HG02885 (cell line): ENCODE results near the gene SNX6.
"Not testable (repeated sequence)": the region's sequence is repeated elsewhere in the genome, so short reads cannot be mapped to it uniquely, and the experiment has no call there.

Experiments
- ATAC-seq: cut with Tn5 transposase; IDR thresholded peaks from one replicate; pipeline ENCODE4 v1.9.1; 2021; ENCODE audit warnings: mild to moderate bottlenecking; ENCODE audit not compliant: unreplicated experiment, poor library complexity

The SNX6 gene

DNA sequence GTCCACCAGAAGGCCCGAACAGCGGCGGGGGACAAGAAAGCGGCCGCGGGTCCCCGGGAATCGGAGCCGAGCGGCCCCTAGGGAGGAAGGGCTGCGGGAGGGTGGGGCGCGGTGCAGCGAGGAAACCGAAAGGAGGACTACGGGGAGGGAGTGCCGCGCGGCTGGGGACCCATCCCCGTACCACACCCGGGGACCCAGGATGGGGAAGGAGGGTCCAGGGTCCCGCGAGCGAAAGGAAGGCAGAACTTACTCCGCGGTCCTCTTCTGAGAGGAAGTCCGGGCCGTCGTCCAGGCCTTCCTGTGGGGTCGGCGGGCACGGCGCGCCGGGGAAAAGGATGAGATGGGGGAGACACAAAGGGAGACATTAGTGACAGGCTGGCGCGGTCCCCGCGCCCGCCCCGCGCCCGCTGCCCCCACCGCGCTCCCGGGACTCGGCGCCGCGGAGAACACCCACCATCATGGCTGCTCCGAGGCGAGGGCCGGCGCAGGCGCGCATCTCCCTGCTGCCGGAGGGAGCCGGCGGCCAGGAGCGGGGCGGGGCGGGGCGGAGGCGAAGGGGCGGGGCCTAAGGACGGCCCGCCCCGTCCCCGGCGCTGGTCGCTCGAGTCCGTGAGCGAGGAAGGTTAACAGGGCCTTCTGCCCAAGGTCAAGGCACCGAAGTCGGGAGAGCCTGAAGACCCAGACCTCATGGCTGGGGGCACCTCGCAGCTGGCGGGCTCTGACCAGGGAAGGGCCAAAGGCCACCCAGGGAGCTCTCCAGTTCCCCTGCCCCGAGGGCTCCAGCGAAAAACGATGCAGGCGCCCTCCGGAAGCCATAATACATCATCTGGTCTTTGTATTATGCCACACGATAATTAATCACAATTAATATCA, at the start of gene SNX6:
Gene SNX6 (minus strand): TSS at position 492 of the 873 bp plus-strand sequence. CDS start 32 bp downstream, at position 460.
- ATAC-seq, result peak; percentile 95

DNA sequence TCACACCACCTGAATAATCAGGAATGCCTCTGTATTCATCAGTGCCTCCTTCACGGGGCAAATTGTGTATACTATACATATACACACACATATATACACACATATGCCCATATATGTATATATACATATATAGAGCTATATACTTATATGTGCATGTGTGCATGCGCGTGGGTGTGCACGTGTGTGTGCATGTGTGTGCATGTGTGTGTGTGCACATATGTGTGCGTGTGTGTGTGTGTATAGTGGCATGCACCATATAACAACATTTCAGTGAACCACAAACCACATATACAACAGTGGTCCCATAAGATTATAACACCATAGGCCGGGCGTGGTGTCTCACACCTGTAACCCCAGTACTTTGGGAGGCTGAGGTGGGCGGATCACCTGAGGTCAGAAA, 48.8 kb upstream of the SNX6 start:
- ATAC-seq, result no peak

GRCh38 chr14:34678306-34678705, 48.4 kb upstream of the SNX6 start:
- no peak for ATAC-seq

GRCh38 chr14:34676516-34677211, 46.7 kb upstream of the SNX6 start:
- ATAC-seq, result no peak

GRCh38 chr14:34673702-34674101, 43.8 kb upstream of the SNX6 start:
- no peak for ATAC-seq

DNA sequence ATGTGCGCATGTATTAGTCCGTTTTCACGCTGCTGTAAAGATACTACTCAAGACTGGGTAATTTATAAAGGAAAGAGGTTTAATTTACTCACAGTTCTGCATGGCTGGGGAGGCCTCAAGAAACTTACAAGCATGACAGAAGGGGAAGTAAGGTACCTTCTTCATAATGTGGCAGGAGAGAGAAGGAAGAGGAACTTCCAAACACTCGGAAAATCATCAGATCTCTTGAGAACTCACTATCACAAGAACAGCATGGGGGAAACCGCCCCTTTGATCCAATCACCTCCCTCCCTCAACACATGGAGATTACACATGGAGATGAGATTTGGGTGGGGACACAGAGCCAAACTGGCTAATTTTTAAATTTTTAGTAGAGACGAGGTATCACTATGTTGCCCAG, 41.8 kb upstream of the SNX6 start:
- ATAC-seq, result no peak

GRCh38 chr14:34668111-34668510, 38.2 kb upstream of the SNX6 start:
- ATAC-seq, result no peak

GRCh38 chr14:34667007-34667406, 37.1 kb upstream of the SNX6 start:
- no peak for ATAC-seq

DNA sequence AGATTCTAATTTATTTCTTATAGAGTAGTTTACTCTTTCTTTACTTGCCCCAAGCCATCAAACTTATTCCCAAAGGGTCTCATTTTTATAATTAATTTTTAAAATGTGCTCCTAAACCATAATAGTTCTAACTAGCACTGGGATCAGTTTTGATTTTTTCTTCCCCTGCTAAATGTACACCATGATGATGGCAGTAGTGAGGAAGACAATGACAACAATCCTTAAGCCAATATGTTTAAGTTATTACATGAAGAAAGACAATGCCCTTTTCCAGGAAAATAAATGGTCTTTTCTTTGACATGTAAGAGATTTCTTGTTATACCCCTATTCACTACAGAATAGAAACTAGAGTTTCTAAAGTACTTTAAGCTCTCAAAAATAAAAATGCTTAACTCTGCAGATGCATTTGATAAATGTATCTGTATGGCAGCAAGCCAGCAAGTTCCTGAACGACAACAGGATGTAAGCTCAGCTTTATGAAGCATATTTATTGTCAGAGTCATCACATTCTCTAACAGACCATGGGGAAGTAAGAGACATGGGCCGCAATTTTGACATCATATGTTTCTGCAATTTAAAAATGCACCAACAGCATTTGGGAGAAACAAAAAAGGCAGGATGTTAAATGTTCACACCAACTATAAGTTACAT, 36.0 kb upstream of the SNX6 start:
- no peak for ATAC-seq

- no peak for ATAC-seq
Measured at GRCh38 chr14:34662561-34663088, 32.7 kb upstream of the SNX6 start.

DNA sequence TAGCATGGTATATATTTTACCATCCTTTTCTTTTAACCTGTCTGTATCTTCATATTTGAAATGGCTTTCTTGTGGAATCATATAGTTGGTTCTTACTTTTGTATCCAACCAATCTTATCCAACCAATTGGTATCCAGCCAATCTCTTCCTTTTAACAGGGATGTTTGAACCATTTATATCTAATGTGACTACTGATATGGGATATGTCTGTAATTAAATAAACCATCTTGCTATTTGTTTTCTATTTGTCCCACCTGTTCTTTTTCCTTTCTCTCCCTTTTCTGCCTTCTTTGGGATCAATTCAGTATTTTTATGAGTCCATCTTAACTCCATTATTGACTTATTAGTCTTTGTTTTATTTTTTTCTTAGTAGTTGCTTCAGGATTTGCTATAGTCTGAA, 30.8 kb upstream of the SNX6 start:
- no peak for ATAC-seq

- ATAC-seq, result no peak
Measured at GRCh38 chr14:34655959-34656358, 26.0 kb upstream of the SNX6 start.

DNA sequence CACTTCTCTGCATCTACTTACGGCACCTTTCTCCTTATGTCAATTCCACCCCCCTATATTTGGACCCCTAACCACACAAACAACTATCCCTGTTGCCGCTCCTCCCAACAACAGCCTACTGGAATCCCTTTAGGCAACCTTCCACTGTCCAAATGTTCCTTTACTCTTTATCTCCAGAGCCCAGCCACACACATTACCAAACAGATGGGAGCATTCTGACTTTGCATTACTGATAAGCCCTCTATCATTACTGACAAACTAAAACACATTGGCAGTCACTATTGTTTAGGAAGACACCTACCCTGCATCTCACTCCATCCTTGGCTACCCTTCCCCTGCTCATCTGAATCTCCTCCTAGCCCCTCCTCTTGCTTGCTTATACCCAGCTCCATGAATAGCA, 23.1 kb upstream of the SNX6 start:
- ATAC-seq, result not testable (repeated sequence)

- not testable (repeated sequence) for ATAC-seq
Measured at GRCh38 chr14:34652348-34652747, 22.4 kb upstream of the SNX6 start.

DNA sequence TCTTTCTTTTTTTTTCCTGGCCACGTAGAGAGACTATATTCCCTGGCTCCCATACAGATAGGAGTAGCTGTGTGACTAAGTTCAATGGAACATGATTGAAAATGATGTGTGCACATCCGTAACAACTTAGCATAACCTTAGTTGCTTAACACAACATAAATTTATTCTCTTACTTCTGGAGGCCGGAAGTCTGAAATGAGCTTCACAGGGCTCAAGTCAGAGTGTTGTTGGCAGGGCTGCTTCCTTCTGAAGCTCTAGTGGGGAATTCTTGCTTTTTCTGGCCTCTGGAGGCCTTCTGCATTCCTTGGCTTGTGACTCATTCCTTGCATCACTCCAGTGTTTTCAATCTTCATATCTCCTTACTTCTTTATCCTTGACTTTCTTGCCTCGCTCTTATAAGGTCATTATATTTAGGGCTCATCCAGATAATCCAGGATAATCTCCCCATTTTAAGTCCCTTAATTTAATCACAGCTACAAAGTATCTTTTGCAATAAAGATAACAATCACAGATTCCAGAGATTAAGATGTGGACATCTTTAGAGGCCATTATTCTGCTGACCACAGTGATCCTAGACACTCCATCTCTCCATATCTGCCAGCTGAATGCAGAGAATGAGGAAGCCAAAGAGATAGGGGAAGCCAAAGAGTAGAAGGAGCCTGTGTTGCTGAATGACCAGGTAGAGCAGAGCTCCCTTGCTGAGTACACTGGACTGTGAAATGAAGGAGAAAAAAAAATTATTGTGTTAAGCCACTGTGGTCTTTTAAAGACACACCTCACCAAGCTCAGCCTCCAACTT, 21.0 kb upstream of the SNX6 start:
- no peak for ATAC-seq

- ATAC-seq, result not testable (repeated sequence)
Measured at GRCh38 chr14:34650006-34650405, 20.1 kb upstream of the SNX6 start.

GRCh38 chr14:34649344-34649743, 19.4 kb upstream of the SNX6 start:
- no peak for ATAC-seq

- no peak for ATAC-seq
Measured at GRCh38 chr14:34646570-34647255, 16.8 kb upstream of the SNX6 start.

DNA sequence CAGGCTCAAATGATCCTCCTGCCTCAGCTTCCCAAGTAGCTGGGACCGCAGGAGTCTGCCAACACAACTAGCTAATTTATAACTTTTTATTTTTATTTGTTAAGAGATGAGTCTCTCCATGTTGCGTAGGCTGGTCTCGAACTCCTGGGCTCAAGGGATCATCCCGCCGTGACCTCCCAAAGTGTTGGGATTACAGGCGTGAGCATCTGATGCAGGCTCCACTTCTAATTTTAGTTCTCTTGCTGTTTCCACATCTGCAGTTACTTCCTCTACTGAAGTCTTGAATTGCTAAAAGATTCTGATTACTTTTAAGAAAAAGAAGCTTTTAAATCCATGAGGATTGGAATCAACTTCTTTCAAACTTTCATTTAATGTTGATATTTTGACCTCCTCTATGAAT, 13.4 kb upstream of the SNX6 start:
- ATAC-seq, result no peak

DNA sequence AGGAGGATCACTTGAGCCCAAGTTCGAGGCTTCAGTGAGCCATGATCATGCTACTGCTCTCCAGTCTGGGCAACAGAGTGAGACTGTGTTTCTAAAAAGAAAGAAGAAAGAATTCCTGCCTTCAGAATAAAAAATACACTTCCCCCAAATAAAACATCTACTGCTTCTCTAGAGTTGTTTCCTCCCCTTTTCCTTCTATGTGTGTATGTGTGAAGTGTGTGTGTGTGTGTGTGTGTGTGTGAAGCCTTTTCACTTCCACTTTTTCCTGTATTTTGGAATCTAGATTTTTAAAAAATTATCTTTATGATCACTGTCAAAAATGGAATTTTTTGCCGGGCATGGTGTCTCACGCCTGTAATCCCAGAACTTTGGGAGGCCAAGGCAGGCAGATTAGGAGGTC, 12.6 kb upstream of the SNX6 start:
- ATAC-seq, result no peak
